GM19468 (cell line): ENCODE measurements around the gene CCDC28B.

Source experiments
- ATAC-seq: cut with Tn5 transposase; IDR thresholded peaks from one replicate; pipeline ENCODE4 v1.9.1; 2021; ENCODE audit warnings: mild to moderate bottlenecking, moderate library complexity, moderate number of reproducible peaks; ENCODE audit not compliant: unreplicated experiment; ENCODE audit errors: extremely low read depth

Gene CCDC28B

GRCh38 chr1:32249831-32250525 lies 49.6 kb downstream of the CCDC28B start:
- no peak for ATAC-seq

- no peak for ATAC-seq
Observed at GRCh38 chr1:32250893-32251716, 50.7 kb downstream of the CCDC28B start, which contains the start of gene LCK. TSS of gene LCK (plus strand) at chr1:32251265. CDS start at chr1:32274330, 23,065 bp downstream.
